Neuronal stem cell (in vitro differentiated cells): ENCODE measurements around the gene SPINDOC.

Experiments
- DNase-seq: peaks from one replicate; pipeline ENCODE4 v3.0.0-alpha.2; 2013; ENCODE audit warnings: low spot score
- H2AFZ ChIP-seq: one replicate; pipeline ENCODE4 v1.6.1; 2013; ENCODE audit warnings: mild to moderate bottlenecking, low read length, inconsistent platforms
- H2AK5ac ChIP-seq: 2 replicates; pipeline ENCODE4 v1.6.1; 2013; ENCODE audit warnings: low read depth, mild to moderate bottlenecking, inconsistent platforms, low read length, moderate library complexity, mixed read lengths
- H2BK120ac ChIP-seq: 2 replicates; pipeline ENCODE4 v1.6.1; 2013; ENCODE audit warnings: low read depth, mild to moderate bottlenecking, inconsistent platforms, low read length, moderate library complexity, mixed read lengths
- H2BK12ac ChIP-seq: one replicate; pipeline ENCODE4 v1.6.1; 2013; ENCODE audit warnings: low read length, inconsistent platforms
- H2BK15ac ChIP-seq: 2 replicates; pipeline ENCODE4 v1.6.1; 2013; ENCODE audit warnings: mild to moderate bottlenecking, low read length, inconsistent platforms, mixed read lengths
- H2BK5ac ChIP-seq: one replicate; pipeline ENCODE4 v1.6.1; 2013; ENCODE audit warnings: inconsistent platforms, mild to moderate bottlenecking, low read length, moderate library complexity
- H3K14ac ChIP-seq: one replicate; pipeline ENCODE4 v1.6.1; 2013; ENCODE audit warnings: low read length, inconsistent platforms
- H3K18ac ChIP-seq: 2 replicates; pipeline ENCODE4 v1.6.1; 2013; ENCODE audit warnings: low read length, inconsistent platforms
- H3K23ac ChIP-seq: 2 replicates; pipeline ENCODE4 v1.6.1; 2013; ENCODE audit warnings: low read depth, mild to moderate bottlenecking, mixed read lengths, low read length, inconsistent platforms; ENCODE audit not compliant: poor library complexity
- H3K27ac ChIP-seq: replicated peaks from 3 replicates; pipeline ENCODE4 v1.5.1; 2013; ENCODE audit warnings: low read length, inconsistent platforms
- H3K27me3 ChIP-seq, 3 experiments: 2 replicates each; pipeline ENCODE4 v1.6.1; 2013; ENCODE audit warnings: low read length in 3 of 3, mild to moderate bottlenecking in 2 of 3, inconsistent platforms in 1 of 3, low read depth in 1 of 3, mixed read lengths in 1 of 3, moderate library complexity in 1 of 3; ENCODE audit not compliant: control insufficient read depth in 3 of 3, insufficient read depth in 3 of 3
- H3K36me3 ChIP-seq, 2 donors: replicated peaks in 1 of 2; 2 replicates each; pipeline ENCODE4 v1.6.1; 2013; ENCODE audit warnings: low read length in 2 of 2; ENCODE audit not compliant: control insufficient read depth in 2 of 2, insufficient read depth in 2 of 2
- H3K4ac ChIP-seq: 2 replicates; pipeline ENCODE4 v1.6.1; 2013; ENCODE audit warnings: inconsistent platforms, mild to moderate bottlenecking, low read length, moderate library complexity
- H3K4me1 ChIP-seq, 2 donors: 1 replicate in 1 of 2; 2 replicates in 1 of 2; pipeline ENCODE4 v1.6.1; 2013; ENCODE audit warnings: low read length in 2 of 2, low read depth in 1 of 2; ENCODE audit not compliant: control insufficient read depth in 2 of 2, insufficient read depth in 1 of 2
- H3K4me2 ChIP-seq: one replicate; pipeline ENCODE4 v1.6.1; 2013; ENCODE audit warnings: mild to moderate bottlenecking, low read length, inconsistent platforms; ENCODE audit not compliant: insufficient read depth, poor library complexity, severe bottlenecking
- H3K4me3 ChIP-seq, 2 donors: 2 replicates each; pipeline ENCODE4 v1.5.1; 2013; ENCODE audit warnings: low read length in 2 of 2, mild to moderate bottlenecking in 2 of 2, inconsistent platforms in 1 of 2, moderate library complexity in 1 of 2
- H3K79me1 ChIP-seq: one replicate; pipeline ENCODE4 v1.6.1; 2013; ENCODE audit warnings: low read depth, mild to moderate bottlenecking, inconsistent platforms, low read length, moderate library complexity
- H3K9ac ChIP-seq: one replicate; pipeline ENCODE4 v1.6.1; 2013; ENCODE audit warnings: mild to moderate bottlenecking, low read depth, low read length, inconsistent platforms; ENCODE audit not compliant: poor library complexity
- H3K9me3 ChIP-seq, 2 donors: replicated peaks in 1 of 2; 2 replicates each; pipeline versions ENCODE3 to v1.6.1; 2013; ENCODE audit warnings: low read length in 2 of 2, mild to moderate bottlenecking in 2 of 2, inconsistent platforms in 1 of 2, low read depth in 1 of 2, mixed read lengths in 1 of 2, moderate library complexity in 1 of 2; ENCODE audit not compliant: control insufficient read depth in 2 of 2, insufficient read depth in 1 of 2
- H4K8ac ChIP-seq: one replicate; pipeline ENCODE4 v1.6.1; 2013; ENCODE audit warnings: low read depth, mild to moderate bottlenecking, inconsistent platforms, low read length, moderate library complexity
- H4K91ac ChIP-seq: one replicate; pipeline ENCODE4 v1.6.1; 2013; ENCODE audit warnings: low read length, low read depth, mild to moderate bottlenecking, inconsistent platforms; ENCODE audit not compliant: poor library complexity
- WGBS, 2 donors: extraction: QIAGEN DNeasy Blood & Tissue Kit; methylation state at CpG; one replicate each; pipeline ENCODE4 v1.1.7; 2013; ENCODE audit warnings: missing lambda C conversion rate in 2 of 2, mixed read lengths in 1 of 2; ENCODE audit not compliant: insufficient read length in 2 of 2, insufficient replicate concordance in 1 of 2; ENCODE audit errors: extremely low coverage in 2 of 2; 5-methylcytosine and 5-hydroxymethylcytosine counted together

SPINDOC gene

GRCh38 chr11:63811522-63811921 lies 1.7 kb upstream of the SPINDOC start:
- no peak for DNase-seq
- peaks cover 10 to 17% of the 10 kb centered on the region in 2 donors for H3K4me1 ChIP-seq
- WGBS, 2 donors = no CpG with 5 or more reads among the region's 3 CpGs

DNA sequence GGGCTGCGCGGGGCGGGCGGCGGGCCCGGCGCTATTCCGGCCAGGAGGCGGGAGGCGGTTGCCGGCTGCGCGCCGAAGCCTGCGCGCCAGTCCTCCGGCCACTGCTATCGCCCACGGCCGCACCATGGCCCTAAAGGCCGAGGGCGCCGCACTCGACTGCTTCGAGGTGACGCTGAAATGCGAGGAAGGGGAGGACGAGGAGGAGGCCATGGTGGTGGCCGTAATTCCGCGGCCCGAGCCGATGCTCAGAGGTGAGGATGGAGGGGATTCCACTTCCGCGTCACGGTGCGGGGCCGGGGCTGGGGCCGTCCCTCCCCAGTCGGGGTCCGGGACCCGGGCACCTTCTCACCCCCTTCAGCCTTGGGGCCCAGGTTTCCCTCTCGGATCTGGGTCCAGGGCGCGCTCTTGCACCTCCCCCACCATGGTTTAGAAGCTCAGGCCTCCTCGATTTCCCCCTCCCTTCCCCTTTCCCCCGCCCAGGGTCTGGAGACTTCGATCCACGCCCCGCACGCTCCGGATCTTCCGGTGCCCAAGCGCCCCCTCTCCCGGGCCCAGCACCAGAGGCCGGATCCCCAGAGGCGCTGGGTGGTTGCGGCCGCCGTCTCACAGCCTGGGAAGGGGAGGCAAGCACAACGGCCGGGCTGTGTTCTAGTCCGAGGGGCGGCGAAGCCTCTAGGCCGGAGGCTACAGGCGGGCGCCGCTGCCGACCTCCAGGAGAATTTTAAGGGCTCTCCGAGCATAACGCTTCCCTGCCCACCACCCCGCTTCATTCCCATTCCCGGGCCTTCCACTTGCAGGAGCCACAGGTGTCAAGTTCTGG lies 517 bp downstream of the SPINDOC start:
- H3K4me1 ChIP-seq = peaks cover 10 to 17% of the 10 kb centered on the region in 2 donors
- peaks cover 27 to 43% of the 10 kb centered on the region in 2 donors for H3K36me3 ChIP-seq
- H2BK5ac ChIP-seq = peak overlapping the region; percentile 98
- H3K79me1 ChIP-seq = peaks cover 20% of the 10 kb centered on the region
- H4K91ac ChIP-seq = peak overlapping the region; percentile 41
- peak overlapping the region; percentile 96 for H3K23ac ChIP-seq
- peak overlapping the region; percentile 72 for H3K4me2 ChIP-seq
- H2BK15ac ChIP-seq = peak overlapping the region; percentile 68
- no CpG with 5 or more reads among the region's 74 CpGs for WGBS, 2 donors
- peak overlapping the region; percentile 91 for H3K27ac ChIP-seq
- peak overlapping the region; percentile 100 for H3K18ac ChIP-seq
- peak overlapping the region; percentile 88 for H2AK5ac ChIP-seq
- peak overlapping the region; percentile 100 for H3K9ac ChIP-seq
- no peak overlapping the region for H2BK12ac ChIP-seq
- peak overlapping the region; percentile 95 for H3K4ac ChIP-seq
- H3K14ac ChIP-seq = peak overlapping the region; percentile 95
- peak overlapping the region; percentile 87 for H2AFZ ChIP-seq
- peak; percentile 46 for DNase-seq
- H4K8ac ChIP-seq = peak overlapping the region; percentile 53
- no peak overlapping the region for H2BK120ac ChIP-seq
- no peaks in the 10 kb centered on the region for H3K9me3 ChIP-seq
- H3K27me3 ChIP-seq = no peaks in the 10 kb centered on the region
- peak overlapping the region; percentile 98 to 100 for H3K4me3 ChIP-seq

More at GRCh38 chr11:63811522-63811921, 1.7 kb upstream of the SPINDOC start:
- H2AK5ac ChIP-seq = no peak overlapping the region
- H4K8ac ChIP-seq = no peak overlapping the region
- no peak overlapping the region for H4K91ac ChIP-seq
- H3K27ac ChIP-seq = no peak overlapping the region
- no peak overlapping the region for H3K9ac ChIP-seq
- H3K4me2 ChIP-seq = peak overlapping the region; percentile 34
- H3K79me1 ChIP-seq = peaks cover 13% of the 10 kb centered on the region
- H3K14ac ChIP-seq = no peak overlapping the region
- H3K9me3 ChIP-seq = no peaks in the 10 kb centered on the region
- H3K27me3 ChIP-seq = no peaks in the 10 kb centered on the region
- H2BK12ac ChIP-seq = no peak overlapping the region
- no peak overlapping the region for H3K4ac ChIP-seq
- no peak overlapping the region for H2BK120ac ChIP-seq
- H2BK5ac ChIP-seq = no peak overlapping the region
- H3K4me3 ChIP-seq = peak overlapping the region in 1 of 2 donors; percentile 16
- no peak overlapping the region for H2BK15ac ChIP-seq
- H3K36me3 ChIP-seq = peaks cover 9 to 20% of the 10 kb centered on the region in 2 donors
- H3K18ac ChIP-seq = peak overlapping the region; percentile 5
- no peak overlapping the region for H2AFZ ChIP-seq
- no peak overlapping the region for H3K23ac ChIP-seq

DNA sequence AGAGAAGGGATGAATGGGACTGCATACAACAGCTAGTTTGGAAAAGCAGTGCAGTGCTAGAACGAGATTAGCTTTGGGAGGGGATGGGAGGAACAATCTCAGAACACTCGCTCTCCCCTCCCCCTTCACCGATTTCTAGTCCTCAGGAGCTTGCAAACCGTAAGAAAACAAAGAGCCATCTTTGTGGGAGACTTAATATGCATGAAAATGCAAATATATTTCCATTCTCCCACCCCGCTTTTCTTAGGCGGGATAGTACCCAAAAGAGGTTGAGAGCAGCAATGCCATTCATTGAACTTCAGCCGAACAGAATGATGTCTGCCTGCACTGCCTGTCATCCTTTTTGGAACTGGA lies 1.1 kb downstream of the SPINDOC start:
- Histone ChIP-seq H2BK120ac (no peak overlapping the region), H3K18ac (no peak overlapping the region), H2AFZ (peak overlapping the region; percentile 87), H3K4me3 (peak overlapping the region; percentile 98 to 100), H3K4me2 (peak overlapping the region; percentile 72), H3K27ac (peak overlapping the region; percentile 91), H4K8ac (no peak overlapping the region), H2BK12ac (no peak overlapping the region), H2BK15ac (no peak overlapping the region), H3K4me1 (peaks cover 10 to 17% of the 10 kb centered on the region in 2 donors), H3K27me3 (no peaks in the 10 kb centered on the region), H2AK5ac (peak overlapping the region; percentile 88), H2BK5ac (peak overlapping the region; percentile 98), H3K36me3 (peaks cover 28 to 49% of the 10 kb centered on the region in 2 donors), H3K14ac (no peak overlapping the region), H3K9ac (peak overlapping the region; percentile 100), H3K4ac (no peak overlapping the region), H4K91ac (no peak overlapping the region), H3K79me1 (peaks cover 20% of the 10 kb centered on the region), H3K9me3 (no peaks in the 10 kb centered on the region), H3K23ac (no peak overlapping the region)
- no peak for DNase-seq
- WGBS, 2 donors = no CpG with 5 or more reads among the region's 7 CpGs

- Histone ChIP-seq H3K36me3 (peaks cover 32 to 65% of the 10 kb centered on the region in 2 donors), H3K27ac (no peak overlapping the region)
- DNase-seq = no peak
Observed at GRCh38 chr11:63816166-63816565, 2.9 kb downstream of the SPINDOC start.

More at GRCh38 chr11:63816166-63816565, 2.9 kb downstream of the SPINDOC start:
- H3K14ac ChIP-seq = no peak overlapping the region
- H2BK120ac ChIP-seq = no peak overlapping the region
- H2BK12ac ChIP-seq = no peak overlapping the region
- no peak overlapping the region for H2BK15ac ChIP-seq
- no peaks in the 10 kb centered on the region for H3K27me3 ChIP-seq
- peak overlapping the region in 1 of 2 donors; percentile 12 for H3K4me3 ChIP-seq
- H3K4me1 ChIP-seq = peaks cover 10 to 17% of the 10 kb centered on the region in 2 donors
- H3K9ac ChIP-seq = no peak overlapping the region
- H2AFZ ChIP-seq = no peak overlapping the region
- H3K4me2 ChIP-seq = no peak overlapping the region
- H2AK5ac ChIP-seq = no peak overlapping the region
- WGBS, 2 donors = no CpG with 5 or more reads among the region's 6 CpGs
- peaks cover 3% of the 10 kb centered on the region in 2 donors for H3K9me3 ChIP-seq
- no peak overlapping the region for H4K8ac ChIP-seq
- H4K91ac ChIP-seq = no peak overlapping the region
- H3K79me1 ChIP-seq = peaks cover 19% of the 10 kb centered on the region
- H3K23ac ChIP-seq = no peak overlapping the region
- no peak overlapping the region for H3K4ac ChIP-seq
- no peak overlapping the region for H2BK5ac ChIP-seq
- H3K18ac ChIP-seq = no peak overlapping the region
